DND-41 (cell line): ENCODE data around the gene NOC2L.

Source experiments
- EZH2 ChIP-seq: IDR thresholded peaks from 3 replicates; pipeline ENCODE4 v1.6.1; 2012; ENCODE audit warnings: borderline replicate concordance, low read depth, mild to moderate bottlenecking, moderate library complexity, low read length, inconsistent platforms; ENCODE audit not compliant: severe bottlenecking
- TF ChIP-seq, protein P1 (sequence below): IDR thresholded peaks from 2 replicates; pipeline ENCODE4 v1.5.1; 2012; ENCODE audit warnings: borderline replicate concordance, low read length, moderate library complexity, mild to moderate bottlenecking; ENCODE audit not compliant: poor library complexity, severe bottlenecking; ENCODE audit errors: extremely low read depth

DNA sequence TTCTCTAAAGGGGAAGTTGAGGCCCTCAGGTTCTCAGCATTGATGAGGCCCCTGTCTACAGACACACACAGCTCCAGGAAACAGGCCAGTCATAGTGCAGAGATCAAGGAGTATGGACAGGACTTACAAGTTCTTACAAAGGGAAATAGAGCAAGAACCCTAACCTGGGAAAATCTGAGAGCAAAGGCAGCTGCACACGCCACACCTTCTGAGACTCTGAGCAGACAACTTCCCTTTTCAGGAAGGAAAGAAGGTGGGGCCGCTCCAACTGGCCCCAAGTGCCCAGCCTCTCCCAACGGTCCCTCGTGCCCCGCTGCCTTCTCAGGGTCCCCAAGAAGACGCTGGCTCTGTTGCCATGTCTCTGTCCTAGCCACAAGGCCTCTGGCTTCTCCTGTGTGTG lies 3.6 kb downstream of the NOC2L start:
- TF ChIP-seq EZH2, result no peak
- TF ChIP-seq, protein P1, sequence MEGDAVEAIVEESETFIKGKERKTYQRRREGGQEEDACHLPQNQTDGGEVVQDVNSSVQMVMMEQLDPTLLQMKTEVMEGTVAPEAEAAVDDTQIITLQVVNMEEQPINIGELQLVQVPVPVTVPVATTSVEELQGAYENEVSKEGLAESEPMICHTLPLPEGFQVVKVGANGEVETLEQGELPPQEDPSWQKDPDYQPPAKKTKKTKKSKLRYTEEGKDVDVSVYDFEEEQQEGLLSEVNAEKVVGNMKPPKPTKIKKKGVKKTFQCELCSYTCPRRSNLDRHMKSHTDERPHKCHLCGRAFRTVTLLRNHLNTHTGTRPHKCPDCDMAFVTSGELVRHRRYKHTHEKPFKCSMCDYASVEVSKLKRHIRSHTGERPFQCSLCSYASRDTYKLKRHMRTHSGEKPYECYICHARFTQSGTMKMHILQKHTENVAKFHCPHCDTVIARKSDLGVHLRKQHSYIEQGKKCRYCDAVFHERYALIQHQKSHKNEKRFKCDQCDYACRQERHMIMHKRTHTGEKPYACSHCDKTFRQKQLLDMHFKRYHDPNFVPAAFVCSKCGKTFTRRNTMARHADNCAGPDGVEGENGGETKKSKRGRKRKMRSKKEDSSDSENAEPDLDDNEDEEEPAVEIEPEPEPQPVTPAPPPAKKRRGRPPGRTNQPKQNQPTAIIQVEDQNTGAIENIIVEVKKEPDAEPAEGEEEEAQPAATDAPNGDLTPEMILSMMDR, result no peak
